Ovary (tissue), 3 donors: ENCODE results near the gene C7orf25.

Experiments used
- POLR2A ChIP-seq: fragments of 450-650 bp; IDR thresholded peaks from one replicate; pipeline ENCODE4 v1.6.1; 2017; ENCODE audit warnings: antibody characterized with exemption, mild to moderate bottlenecking, moderate library complexity
- TF ChIP-seq, protein P1 (sequence below), 3 donors: fragments of 450-650 bp in 2 of 3; fragments of 200-600 bp in 1 of 3; IDR thresholded peaks; one replicate each; pipeline versions ENCODE4 v1.5.1 to v1.8.0; 2016 to 2022; ENCODE audit warnings: antibody characterized with exemption in 3 of 3, mild to moderate bottlenecking in 1 of 3
- donor health status: DM: no; HTN: no; CAD: no.

DNA sequence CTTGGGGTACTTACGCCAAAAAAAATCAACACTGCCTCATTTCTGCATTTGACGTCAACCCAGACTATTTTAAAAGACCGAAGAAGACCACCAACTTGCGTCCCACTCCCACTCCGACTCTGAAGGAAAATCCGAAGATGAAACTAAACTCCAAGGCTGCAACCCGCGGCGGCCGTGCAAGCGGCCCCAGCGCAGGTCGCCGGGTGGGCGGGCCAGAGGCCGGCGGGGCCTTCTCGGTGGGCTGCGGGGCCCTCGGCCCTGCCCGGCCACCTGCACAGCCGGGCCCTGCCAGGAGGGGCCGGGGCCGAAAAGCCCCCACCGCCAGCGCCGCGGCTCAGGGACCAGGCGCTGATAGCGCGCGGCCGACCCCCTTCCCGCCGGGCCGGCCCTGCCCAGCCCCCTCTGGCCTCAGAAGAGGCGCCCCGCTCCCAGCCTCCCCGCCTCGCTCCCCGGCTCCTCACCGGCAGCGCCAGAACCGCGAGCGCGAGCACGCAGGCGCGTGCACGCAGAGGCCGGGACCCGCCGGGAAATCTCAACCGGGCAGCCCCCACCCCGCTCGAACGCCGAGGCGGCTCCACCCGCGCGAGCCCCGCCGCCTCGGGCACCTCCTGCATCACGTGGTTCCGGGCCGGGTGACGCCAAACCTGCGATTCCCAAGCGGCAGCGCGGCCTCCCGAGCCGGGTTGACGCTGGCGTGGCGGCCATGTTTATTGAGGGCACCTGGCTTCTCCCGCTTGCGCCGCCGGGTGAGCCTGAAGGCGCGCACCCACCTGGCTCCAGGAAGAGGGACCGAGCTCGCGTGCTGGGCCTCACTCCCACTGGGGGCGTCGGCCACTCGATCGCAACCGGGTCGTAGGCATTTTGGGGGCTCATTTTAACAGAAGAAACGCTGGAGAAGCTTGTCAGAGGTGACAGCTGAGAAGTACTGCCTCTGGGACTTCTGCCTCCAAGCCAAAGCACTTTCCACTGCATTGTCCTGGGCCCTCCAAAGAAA lies at the start of gene C7orf25:
- TF ChIP-seq, protein P1, sequence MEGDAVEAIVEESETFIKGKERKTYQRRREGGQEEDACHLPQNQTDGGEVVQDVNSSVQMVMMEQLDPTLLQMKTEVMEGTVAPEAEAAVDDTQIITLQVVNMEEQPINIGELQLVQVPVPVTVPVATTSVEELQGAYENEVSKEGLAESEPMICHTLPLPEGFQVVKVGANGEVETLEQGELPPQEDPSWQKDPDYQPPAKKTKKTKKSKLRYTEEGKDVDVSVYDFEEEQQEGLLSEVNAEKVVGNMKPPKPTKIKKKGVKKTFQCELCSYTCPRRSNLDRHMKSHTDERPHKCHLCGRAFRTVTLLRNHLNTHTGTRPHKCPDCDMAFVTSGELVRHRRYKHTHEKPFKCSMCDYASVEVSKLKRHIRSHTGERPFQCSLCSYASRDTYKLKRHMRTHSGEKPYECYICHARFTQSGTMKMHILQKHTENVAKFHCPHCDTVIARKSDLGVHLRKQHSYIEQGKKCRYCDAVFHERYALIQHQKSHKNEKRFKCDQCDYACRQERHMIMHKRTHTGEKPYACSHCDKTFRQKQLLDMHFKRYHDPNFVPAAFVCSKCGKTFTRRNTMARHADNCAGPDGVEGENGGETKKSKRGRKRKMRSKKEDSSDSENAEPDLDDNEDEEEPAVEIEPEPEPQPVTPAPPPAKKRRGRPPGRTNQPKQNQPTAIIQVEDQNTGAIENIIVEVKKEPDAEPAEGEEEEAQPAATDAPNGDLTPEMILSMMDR (IDR thresholded peaks at IDR 0.05), result no peak
- peak; percentile 46 for TF ChIP-seq POLR2A
